Gastroesophageal sphincter (tissue), 3 donors: ENCODE results near the gene ATP2C1.

Source experiments
- EP300 ChIP-seq: sonication (generic); formaldehyde crosslinking; IDR thresholded peaks from one replicate; pipeline ENCODE4 v1.6.1; 2017; ENCODE audit warnings: antibody characterized with exemption, mild to moderate bottlenecking
- POLR2A ChIP-seq, 2 donors: fragments of 450-650 bp; IDR thresholded peaks; one replicate each; pipeline ENCODE4 v1.6.1; 2017; ENCODE audit warnings: antibody characterized with exemption in 2 of 2, mild to moderate bottlenecking in 2 of 2, moderate library complexity in 1 of 2
- TF ChIP-seq, protein P1 (sequence below), 4 experiments: fragments of 200-600 bp in 2 of 4; fragments of 450-650 bp in 2 of 4; sonication (generic) in 1 of 4; IDR thresholded peaks; one replicate each; pipeline ENCODE4 v1.5.1; 2017 to 2019; ENCODE audit warnings: antibody characterized with exemption in 4 of 4, mild to moderate bottlenecking in 2 of 4, moderate library complexity in 2 of 4

DNA sequence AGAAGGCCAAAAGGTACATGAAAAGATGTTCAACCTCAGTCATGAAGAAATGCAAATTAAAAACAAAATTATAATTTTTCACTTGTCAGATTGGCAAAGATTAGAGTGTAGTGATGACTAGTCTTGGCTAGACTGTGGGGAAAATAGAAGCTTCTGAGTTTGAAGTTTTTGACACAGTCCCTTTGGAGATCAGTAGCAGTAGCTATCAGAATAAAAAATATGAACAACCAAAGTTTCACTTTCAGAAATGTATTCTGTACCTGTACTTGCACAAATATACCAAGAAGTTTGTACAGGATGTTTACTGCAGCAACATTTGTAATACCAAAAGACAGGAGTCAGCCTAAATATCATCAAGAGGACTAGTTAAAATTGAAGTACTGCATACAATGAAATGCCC is 14.1 kb downstream of the ATP2C1 start:
- TF ChIP-seq, protein P1, sequence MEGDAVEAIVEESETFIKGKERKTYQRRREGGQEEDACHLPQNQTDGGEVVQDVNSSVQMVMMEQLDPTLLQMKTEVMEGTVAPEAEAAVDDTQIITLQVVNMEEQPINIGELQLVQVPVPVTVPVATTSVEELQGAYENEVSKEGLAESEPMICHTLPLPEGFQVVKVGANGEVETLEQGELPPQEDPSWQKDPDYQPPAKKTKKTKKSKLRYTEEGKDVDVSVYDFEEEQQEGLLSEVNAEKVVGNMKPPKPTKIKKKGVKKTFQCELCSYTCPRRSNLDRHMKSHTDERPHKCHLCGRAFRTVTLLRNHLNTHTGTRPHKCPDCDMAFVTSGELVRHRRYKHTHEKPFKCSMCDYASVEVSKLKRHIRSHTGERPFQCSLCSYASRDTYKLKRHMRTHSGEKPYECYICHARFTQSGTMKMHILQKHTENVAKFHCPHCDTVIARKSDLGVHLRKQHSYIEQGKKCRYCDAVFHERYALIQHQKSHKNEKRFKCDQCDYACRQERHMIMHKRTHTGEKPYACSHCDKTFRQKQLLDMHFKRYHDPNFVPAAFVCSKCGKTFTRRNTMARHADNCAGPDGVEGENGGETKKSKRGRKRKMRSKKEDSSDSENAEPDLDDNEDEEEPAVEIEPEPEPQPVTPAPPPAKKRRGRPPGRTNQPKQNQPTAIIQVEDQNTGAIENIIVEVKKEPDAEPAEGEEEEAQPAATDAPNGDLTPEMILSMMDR (IDR thresholded peaks at IDR 0.05): no peak
- TF ChIP-seq POLR2A (IDR thresholded peaks at IDR 0.05) (no peak), EP300 (no peak)
